SK-N-SH (cell line): ENCODE data around the gene CRAT. TPM values are rescaled to one million over a fixed set of nuclear protein-coding genes. Genes with fewer than 3 reads are reported as not detected.

Source experiments
- CTCF ChIA-PET: fragments of 300-600, 350-600 bp; formaldehyde crosslinking; extraction: SDS; loops from one replicate; lab custom pipeline; 2021; lab: Yijun Ruan, JAX
- POLR2A ChIA-PET: fragments of 350-600 bp; sonication (Branson Sonifier 250); formaldehyde crosslinking; extraction: SDS; loops from one replicate; lab custom pipeline; 2020; ENCODE audit warnings: antibody characterized with exemption, inconsistent platforms; lab: Yijun Ruan, JAX
- DNase-seq: peaks from one replicate; pipeline ENCODE4 v3.0.0; 2012
- H2AFZ ChIP-seq: fragments of 200-600 bp; sonication (generic); 2 replicates; pipeline ENCODE4 v1.8.1; 2016; ENCODE audit warnings: antibody characterized with exemption, mild to moderate bottlenecking, low read depth
- H3F3A ChIP-seq: fragments of 200-600 bp; sonication (generic); replicated peaks from 2 replicates; pipeline ENCODE3; 2016; ENCODE audit warnings: antibody characterized with exemption, mild to moderate bottlenecking; ENCODE audit not compliant: insufficient read depth
- H3K27ac ChIP-seq, 2 experiments: fragments of 200-500 bp in 1 of 2; fragments of 200-600 bp in 1 of 2; sonication (Bioruptor generic) in 1 of 2; sonication (generic), shearing (Covaris generic) in 1 of 2; 2 replicates each; pipeline versions ENCODE4 v1.5.1 to v1.6.1; 2014 to 2016; ENCODE audit warnings: low read depth in 2 of 2, inconsistent platforms in 1 of 2, low read length in 1 of 2, mild to moderate bottlenecking in 1 of 2, mixed read lengths in 1 of 2
- H3K27me3 ChIP-seq: fragments of 200-600 bp; sonication (generic), shearing (Covaris generic); 2 replicates; pipeline ENCODE4 v1.6.1; 2016; ENCODE audit warnings: mixed run types; ENCODE audit not compliant: insufficient read depth
- H3K36me3 ChIP-seq, 2 experiments: fragments of 200-500 bp in 1 of 2; fragments of 200-600 bp in 1 of 2; sonication (Bioruptor generic) in 1 of 2; sonication (generic) in 1 of 2; replicated peaks in 1 of 2; 2 replicates each; pipeline versions ENCODE3 to v1.5.1; 2014 to 2016; ENCODE audit warnings: low read length in 1 of 2, mild to moderate bottlenecking in 1 of 2; ENCODE audit not compliant: insufficient read depth in 2 of 2, control insufficient read depth in 1 of 2
- H3K4me1 ChIP-seq, 2 experiments: fragments of 200-500 bp in 1 of 2; fragments of 200-600 bp in 1 of 2; sonication (Bioruptor generic) in 1 of 2; sonication (generic), shearing (Covaris generic) in 1 of 2; 2 replicates each; pipeline versions ENCODE4 v1.5.1 to v1.6.1; 2014 to 2016; ENCODE audit warnings: low read depth in 1 of 2, low read length in 1 of 2, mixed run types in 1 of 2; ENCODE audit not compliant: insufficient read depth in 2 of 2, control insufficient read depth in 1 of 2
- H3K4me2 ChIP-seq: fragments of 200-600 bp; sonication (generic), shearing (Covaris generic); 2 replicates; pipeline ENCODE4 v1.6.1; 2017; ENCODE audit warnings: mixed run types
- H3K4me3 ChIP-seq, 2 experiments: fragments of 200-500 bp in 1 of 2; fragments of 200-600 bp in 1 of 2; sonication (Bioruptor generic) in 1 of 2; sonication (generic), shearing (Covaris generic) in 1 of 2; 2 replicates each; pipeline versions ENCODE4 v1.5.1 to v1.8.1; 2014 to 2016; ENCODE audit warnings: low read depth in 2 of 2, inconsistent platforms in 1 of 2, low read length in 1 of 2, mild to moderate bottlenecking in 1 of 2, mixed read lengths in 1 of 2, moderate library complexity in 1 of 2
- H3K79me2 ChIP-seq: fragments of 200-600 bp; sonication (generic); 2 replicates; pipeline ENCODE4 v1.8.1; 2017; ENCODE audit warnings: mild to moderate bottlenecking; ENCODE audit not compliant: insufficient read depth
- H3K9ac ChIP-seq: fragments of 200-600 bp; sonication (generic); 2 replicates; pipeline ENCODE4 v1.6.1; 2017; ENCODE audit warnings: mixed run types
- H3K9me2 ChIP-seq: fragments of 200-600 bp; sonication (generic); 2 replicates; pipeline ENCODE4 v1.6.1; 2017; ENCODE audit warnings: mixed run types
- H3K9me3 ChIP-seq: fragments of 200-600 bp; sonication (generic); 2 replicates; pipeline ENCODE4 v1.6.1; 2017; ENCODE audit warnings: mixed run types, mild to moderate bottlenecking, moderate library complexity
- H4K20me1 ChIP-seq: fragments of 200-600 bp; sonication (generic); 2 replicates; pipeline ENCODE4 v1.6.1; 2017; ENCODE audit warnings: mild to moderate bottlenecking, mixed run types; ENCODE audit not compliant: insufficient read depth
- ELF1 ChIP-seq: IDR thresholded peaks from 2 replicates; pipeline ENCODE4 v1.4.0; 2012
- EZH2phosphoT487 ChIP-seq: fragments of 200-600 bp; sonication (generic); IDR thresholded peaks from 2 replicates; pipeline ENCODE4 v1.6.1; 2017; ENCODE audit warnings: low read depth, mixed run types, mild to moderate bottlenecking, antibody characterized with exemption, moderate library complexity, borderline replicate concordance
- FOXM1 ChIP-seq: IDR thresholded peaks from 2 replicates; pipeline ENCODE4 v1.4.0; 2012; ENCODE audit warnings: low read depth, mild to moderate bottlenecking
- GATA2 ChIP-seq: sonication (generic); formaldehyde crosslinking; IDR thresholded peaks from 2 replicates; pipeline ENCODE4 v1.5.0; 2020; ENCODE audit warnings: mild to moderate bottlenecking, missing genetic modification reagents
- NRF1 ChIP-seq: IDR thresholded peaks from 2 replicates; pipeline ENCODE4 v1.6.1; 2012; ENCODE audit warnings: low read depth, mild to moderate bottlenecking, low read length
- PBX3 ChIP-seq: IDR thresholded peaks from 2 replicates; pipeline ENCODE4; 2012
- TAF1 ChIP-seq: IDR thresholded peaks from 2 replicates; pipeline ENCODE4 v1.6.1; 2012; ENCODE audit warnings: low read depth, mild to moderate bottlenecking, low read length, moderate library complexity, borderline replicate concordance
- TEAD4 ChIP-seq: IDR thresholded peaks from 2 replicates; pipeline ENCODE4 v1.4.0; 2012; ENCODE audit warnings: mild to moderate bottlenecking, borderline replicate concordance; ENCODE audit not compliant: insufficient read depth
- USF2 ChIP-seq: fragments of 150-350 bp; IDR thresholded peaks from 2 replicates; pipeline ENCODE4 v1.6.1; 2017; ENCODE audit warnings: antibody characterized with exemption, low read length, low read depth, borderline replicate concordance
- YY1 ChIP-seq: IDR thresholded peaks from 2 replicates; pipeline ENCODE4 v1.4.0; 2012; ENCODE audit warnings: low read depth, mild to moderate bottlenecking
- ZBTB33 ChIP-seq: IDR thresholded peaks from 2 replicates; pipeline ENCODE4 v1.4.0; 2012; ENCODE audit warnings: low read depth, borderline replicate concordance
- WGBS: methylation state at CpG from one replicate; pipeline ENCODE4 v1.1.6; 2017; ENCODE audit warnings: low lambda C conversion rate; 5-methylcytosine and 5-hydroxymethylcytosine counted together
- polyA plus RNA-seq, 3 experiments: library from polyadenylated mRNA; depleted of rRNA; stranded (reverse); fragments of >200 nt; gene quantifications; 2 replicates each; pipeline ENCODE4 v1.2.3, GENCODE V29; 2012
- TF ChIP-seq, protein P1 (sequence below): IDR thresholded peaks from 2 replicates; pipeline ENCODE4 v1.6.1; 2012; ENCODE audit warnings: mild to moderate bottlenecking, low read depth, low read length, moderate library complexity
- TF ChIP-seq, protein P2 (sequence below): IDR thresholded peaks from 2 replicates; pipeline ENCODE4 v1.4.0; 2012; ENCODE audit warnings: low read depth

The CRAT gene
- polyA plus RNA-seq, 1 of the 3 experiments (the other 2 are of a cell fraction): 44.5 TPM

DNA sequence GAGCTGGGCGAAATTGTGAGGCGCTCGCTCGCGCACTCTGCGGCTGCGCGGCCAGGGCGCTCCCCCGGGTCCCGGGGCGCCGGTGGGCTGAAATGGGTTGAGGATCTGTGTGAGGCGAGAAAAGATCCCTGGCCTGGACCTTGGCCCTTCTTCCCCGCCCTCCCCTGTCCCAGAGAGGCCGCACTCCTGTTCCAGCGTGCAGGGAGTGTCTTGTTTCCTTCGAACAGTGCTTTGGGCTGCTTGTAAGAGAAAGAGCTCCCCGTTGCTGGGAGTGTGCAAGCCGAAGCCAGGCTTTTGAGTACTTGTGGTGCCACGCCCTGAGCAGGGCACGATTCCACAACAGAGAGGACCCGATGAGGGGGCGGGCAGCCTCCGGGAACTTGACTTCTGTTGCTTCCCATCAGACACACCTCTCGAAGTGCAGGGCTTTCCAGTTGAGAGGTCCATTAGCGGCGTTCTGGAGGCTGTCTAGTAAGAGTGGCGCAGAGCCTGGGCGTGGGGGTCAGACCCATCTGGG lies 29.1 kb downstream of the CRAT start:
- H3K4me2 ChIP-seq: peak overlapping the region; percentile 99
- H2AFZ ChIP-seq: peak overlapping the region; percentile 95
- no peaks in the 10 kb centered on the region for H3K9me3 ChIP-seq
- POLR2A ChIA-PET: interaction anchor here (1.3 to 1.6 kb wide), 2 partner anchors 14 kb away, joined by 6 to 8 read pairs; no protein-coding TSS in a partner anchor
- 6% methylated on average over 4 of the region's 30 CpGs for WGBS
- H3F3A ChIP-seq: no peaks in the 10 kb centered on the region
- H3K4me3 ChIP-seq: peak overlapping the region; percentile 83 to 99
- no peaks in the 10 kb centered on the region for H3K9me2 ChIP-seq
- CTCF ChIA-PET: interaction anchor here (1.2 kb wide), 1 partner anchor 74 kb away, joined by 3 read pairs; no protein-coding TSS in a partner anchor
- H3K79me2 ChIP-seq: peaks cover 18% of the 10 kb centered on the region
- H4K20me1 ChIP-seq: no peaks in the 10 kb centered on the region
- H3K4me1 ChIP-seq: peaks cover 9 to 21% of the 10 kb centered on the region in 2 experiments; a peak in 2 of 4 replicates
- no peaks in the 10 kb centered on the region for H3K27me3 ChIP-seq
- peak; percentile 97 for DNase-seq
- peak overlapping the region; percentile 81 for H3K9ac ChIP-seq
- H3K27ac ChIP-seq: peak overlapping the region; percentile 55 to 86
- TF ChIP-seq YY1 (no peak), TEAD4 (no peak), FOXM1 (no peak), NRF1 (peak; percentile 94), EZH2phosphoT487 (no peak)
- peaks cover 0 to 18% of the 10 kb centered on the region in 2 experiments for H3K36me3 ChIP-seq

- peak; percentile 99 for DNase-seq
- peaks cover 0 to 11% of the 10 kb centered on the region in 2 experiments for H3K36me3 ChIP-seq
- peak within 1 kb of the TSS; percentile 55 to 86 for H3K27ac ChIP-seq
- H3K79me2 ChIP-seq: peaks cover 18% of the 10 kb centered on the region
- no peaks in the 10 kb centered on the region for H4K20me1 ChIP-seq
- ChIA-PET CTCF (interaction anchor here (1.2 kb wide), 1 partner anchor 73 kb away, joined by 3 read pairs; no protein-coding TSS in a partner anchor), POLR2A (interaction anchor here (1.3 to 1.6 kb wide), 2 partner anchors 13 to 14 kb away, joined by 6 to 8 read pairs; no protein-coding TSS in a partner anchor)
- peaks cover 9 to 21% of the 10 kb centered on the region in 2 experiments; a peak in 2 of 4 replicates for H3K4me1 ChIP-seq
- H3F3A ChIP-seq: no peaks in the 10 kb centered on the region
- peak within 1 kb of the TSS; percentile 81 for H3K9ac ChIP-seq
- H3K9me3 ChIP-seq: no peaks in the 10 kb centered on the region
- H3K9me2 ChIP-seq: no peaks in the 10 kb centered on the region
- peak within 1 kb of the TSS; percentile 83 to 99 for H3K4me3 ChIP-seq
- under 1% methylated on average over 25 of the region's 70 CpGs for whole genome bisulfite sequencing
- H2AFZ ChIP-seq: peak within 1 kb of the TSS; percentile 99
- H3K4me2 ChIP-seq: peak within 1 kb of the TSS; percentile 99
- H3K27me3 ChIP-seq: no peaks in the 10 kb centered on the region
- TF ChIP-seq EZH2phosphoT487 (no peak), USF2 (peak; percentile 44), TAF1 (peak; percentile 80; the same call in 1 of the 2 replicates), FOXM1 (no peak), YY1 (peak; percentile 93), ELF1 (no peak), GATA2 (CRISPR knock-in tag) (no peak), TEAD4 (no peak), PBX3 (peak; percentile 76), ZBTB33 (no peak)
- TF ChIP-seq, protein P1, sequence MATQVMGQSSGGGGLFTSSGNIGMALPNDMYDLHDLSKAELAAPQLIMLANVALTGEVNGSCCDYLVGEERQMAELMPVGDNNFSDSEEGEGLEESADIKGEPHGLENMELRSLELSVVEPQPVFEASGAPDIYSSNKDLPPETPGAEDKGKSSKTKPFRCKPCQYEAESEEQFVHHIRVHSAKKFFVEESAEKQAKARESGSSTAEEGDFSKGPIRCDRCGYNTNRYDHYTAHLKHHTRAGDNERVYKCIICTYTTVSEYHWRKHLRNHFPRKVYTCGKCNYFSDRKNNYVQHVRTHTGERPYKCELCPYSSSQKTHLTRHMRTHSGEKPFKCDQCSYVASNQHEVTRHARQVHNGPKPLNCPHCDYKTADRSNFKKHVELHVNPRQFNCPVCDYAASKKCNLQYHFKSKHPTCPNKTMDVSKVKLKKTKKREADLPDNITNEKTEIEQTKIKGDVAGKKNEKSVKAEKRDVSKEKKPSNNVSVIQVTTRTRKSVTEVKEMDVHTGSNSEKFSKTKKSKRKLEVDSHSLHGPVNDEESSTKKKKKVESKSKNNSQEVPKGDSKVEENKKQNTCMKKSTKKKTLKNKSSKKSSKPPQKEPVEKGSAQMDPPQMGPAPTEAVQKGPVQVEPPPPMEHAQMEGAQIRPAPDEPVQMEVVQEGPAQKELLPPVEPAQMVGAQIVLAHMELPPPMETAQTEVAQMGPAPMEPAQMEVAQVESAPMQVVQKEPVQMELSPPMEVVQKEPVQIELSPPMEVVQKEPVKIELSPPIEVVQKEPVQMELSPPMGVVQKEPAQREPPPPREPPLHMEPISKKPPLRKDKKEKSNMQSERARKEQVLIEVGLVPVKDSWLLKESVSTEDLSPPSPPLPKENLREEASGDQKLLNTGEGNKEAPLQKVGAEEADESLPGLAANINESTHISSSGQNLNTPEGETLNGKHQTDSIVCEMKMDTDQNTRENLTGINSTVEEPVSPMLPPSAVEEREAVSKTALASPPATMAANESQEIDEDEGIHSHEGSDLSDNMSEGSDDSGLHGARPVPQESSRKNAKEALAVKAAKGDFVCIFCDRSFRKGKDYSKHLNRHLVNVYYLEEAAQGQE: no peak
- TF ChIP-seq, protein P2, sequence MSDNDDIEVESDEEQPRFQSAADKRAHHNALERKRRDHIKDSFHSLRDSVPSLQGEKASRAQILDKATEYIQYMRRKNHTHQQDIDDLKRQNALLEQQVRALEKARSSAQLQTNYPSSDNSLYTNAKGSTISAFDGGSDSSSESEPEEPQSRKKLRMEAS: peak; percentile 25; the same call in 1 of the 2 replicates
These were observed 29.8 kb downstream of the CRAT start, which contains the start of gene DOLPP1 for GRCh38 chr9:129080601-129081387. DOLPP1 (plus strand) TSS chr9:129081111; CDS start chr9:129081132, 21 bp downstream.
